GM18507 (cell line): ENCODE results near the gene KDM5A.
"Not testable (repeated sequence)": the region's sequence is repeated elsewhere in the genome, so short reads cannot be mapped to it uniquely, and the experiment has no call there.

Experiments used
- DNase-seq: peaks from one replicate; pipeline ENCODE4 v3.0.0; 2011; ENCODE audit warnings: low read depth; ENCODE audit not compliant: insufficient read length; ENCODE audit errors: extremely low spot score
- FAIRE-seq: peaks from 2 replicates; lab custom pipeline; 2011; peaks lifted over from hg19 to GRCh38; lab: Jason Lieb, UNC

The KDM5A gene

DNA sequence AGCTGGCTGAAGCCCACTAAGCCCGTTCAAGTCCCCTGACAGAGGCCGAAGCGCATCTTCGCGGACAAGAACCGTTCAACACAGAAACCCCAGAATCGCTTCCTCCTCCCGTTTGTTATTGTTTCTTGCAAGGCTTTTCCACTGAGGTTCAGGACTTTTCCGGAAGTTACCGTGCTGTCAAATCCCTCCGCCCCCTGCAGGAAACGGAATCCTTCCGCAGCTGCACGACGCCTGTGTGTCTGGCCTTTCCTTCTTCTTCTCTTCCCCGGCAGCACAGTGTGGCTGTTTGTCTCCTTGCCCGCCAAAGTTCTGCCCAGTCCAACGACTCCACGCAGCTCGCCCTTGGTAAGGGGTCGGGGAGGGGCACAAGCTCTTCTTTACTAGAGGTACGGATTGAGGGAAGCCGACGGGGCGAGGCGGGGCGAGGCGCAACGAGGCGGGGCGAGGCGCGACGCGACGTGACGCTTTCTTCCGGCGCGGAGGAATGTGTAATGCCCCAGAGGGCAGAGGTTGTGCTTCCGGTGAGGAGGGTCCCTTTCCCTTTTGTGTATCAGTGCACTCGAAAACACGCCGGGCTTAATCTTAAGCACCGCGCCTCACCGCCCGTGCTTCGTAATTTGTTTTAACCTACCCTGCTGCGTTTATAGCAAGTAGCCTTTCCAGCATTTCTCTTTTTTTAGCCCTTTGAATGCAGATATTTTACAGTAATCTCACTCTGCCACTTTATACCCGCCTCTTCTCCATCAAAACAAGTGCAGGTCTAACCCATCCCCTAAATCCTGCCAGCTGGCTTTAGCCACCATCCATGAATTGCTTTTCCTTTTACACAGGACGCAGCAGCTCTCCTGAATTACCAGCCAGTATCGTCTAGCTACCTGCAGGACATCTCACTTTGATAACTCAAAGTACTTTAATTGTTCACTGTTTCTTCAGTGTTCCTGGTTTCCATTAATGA, at the start of gene KDM5A:
TSS of gene KDM5A (minus strand) at position 179 of the 955 bp plus-strand sequence. CDS start 229 bp downstream, outside the sequence.
- DNase-seq = peak; percentile 80
- peak; percentile 96 for FAIRE-seq

DNA sequence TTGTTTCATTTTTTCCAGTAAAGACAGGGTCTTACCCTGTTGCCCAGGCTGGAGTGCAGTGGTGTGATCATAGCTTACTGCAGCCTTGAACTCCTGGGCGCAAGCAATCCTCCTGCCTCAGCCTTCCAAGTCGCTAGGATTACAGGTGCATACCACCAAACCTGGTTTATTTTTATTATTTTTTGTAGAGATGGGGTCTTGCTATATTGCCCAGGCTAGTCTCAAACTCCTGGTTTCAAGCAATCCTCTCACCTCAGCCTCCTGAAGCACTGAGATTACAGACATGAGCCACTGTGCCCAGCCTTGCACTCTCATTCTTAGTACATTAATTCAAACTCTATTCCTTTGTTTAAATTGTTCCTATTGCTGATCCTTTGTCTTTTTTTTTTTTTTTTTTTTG, 46.6 kb upstream of the KDM5A start:
- not testable (repeated sequence) for DNase-seq, FAIRE-seq

DNA sequence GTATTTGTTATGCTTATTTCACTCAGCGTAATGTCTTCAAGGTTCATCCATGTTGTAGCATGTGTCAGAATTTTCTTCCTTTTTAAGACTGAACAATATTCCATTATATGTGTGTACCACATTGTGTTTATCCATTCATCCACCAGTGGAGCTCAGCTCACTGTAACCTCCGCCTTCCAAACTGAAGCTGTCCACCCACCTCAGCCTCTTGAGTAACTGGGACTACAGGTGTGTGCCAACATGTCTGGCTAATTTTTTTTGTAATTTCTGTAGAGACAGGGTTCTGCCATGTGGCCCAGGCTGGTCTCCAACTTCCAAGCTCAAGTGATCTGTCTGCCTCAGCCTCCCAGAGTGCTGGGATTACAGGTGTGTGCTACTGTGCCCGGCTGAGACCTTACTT, 33.4 kb upstream of the KDM5A start:
- DNase-seq (no peak), FAIRE-seq (no peak)

DNA sequence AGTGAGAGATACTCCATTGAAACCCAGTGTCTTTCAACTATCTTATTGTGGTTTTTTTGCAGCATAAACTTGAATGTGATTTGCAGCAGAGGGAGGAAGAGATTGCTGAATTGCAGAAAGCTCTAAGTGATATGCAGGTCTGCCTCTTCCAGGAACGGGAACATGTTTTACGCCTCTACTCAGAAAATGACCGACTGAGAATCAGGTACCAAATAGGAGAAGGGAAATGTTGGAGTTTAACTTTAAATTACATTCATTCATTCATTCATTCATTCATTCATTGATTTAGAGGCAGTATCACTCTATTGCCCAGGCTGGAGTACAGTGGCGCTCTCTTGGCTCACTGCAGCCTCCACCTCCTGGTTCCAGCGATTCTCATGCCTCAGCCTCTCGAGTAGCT, 29.3 kb upstream of the KDM5A start:
- DNase-seq (no peak), FAIRE-seq (no peak)

DNA sequence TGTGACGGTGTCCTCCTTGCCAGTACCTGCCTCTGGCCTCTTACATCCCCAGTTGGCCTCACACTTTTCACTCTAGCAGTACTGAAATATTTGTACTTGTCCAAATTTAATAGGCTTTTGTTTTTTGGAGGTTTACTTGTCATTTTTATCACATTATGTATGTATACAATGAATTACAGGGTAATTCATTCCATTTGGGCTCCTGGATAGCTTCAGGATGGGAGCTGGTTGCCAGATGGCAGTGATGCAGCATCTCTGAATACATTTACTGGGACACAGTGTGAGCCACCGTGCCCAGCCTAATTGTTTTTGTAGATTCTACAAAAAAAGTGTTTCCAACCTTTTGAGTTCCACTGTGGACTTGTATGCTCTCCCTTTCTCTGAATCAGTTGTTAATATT, 25.7 kb upstream of the KDM5A start:
- FAIRE-seq (no peak), DNase-seq (no peak)

DNA sequence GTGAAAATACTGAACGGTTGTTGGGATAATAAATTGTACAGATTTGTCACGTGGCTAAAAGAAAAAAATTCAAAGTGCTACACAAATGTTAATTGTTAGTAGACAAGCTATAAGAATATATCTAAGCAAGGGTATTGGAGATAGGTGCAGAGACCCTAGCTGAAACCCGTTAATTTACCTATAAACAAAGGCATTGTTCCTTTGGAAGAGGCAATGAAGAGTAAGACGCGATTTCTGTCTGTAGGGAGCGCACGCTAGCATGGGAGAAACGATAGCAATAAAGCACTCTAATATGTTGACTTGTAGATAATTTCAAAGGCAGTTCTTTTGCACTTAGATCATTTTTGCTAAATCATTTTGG, 12.9 kb upstream of the KDM5A start:
- peak; percentile 29 for FAIRE-seq
- no peak for DNase-seq

DNA sequence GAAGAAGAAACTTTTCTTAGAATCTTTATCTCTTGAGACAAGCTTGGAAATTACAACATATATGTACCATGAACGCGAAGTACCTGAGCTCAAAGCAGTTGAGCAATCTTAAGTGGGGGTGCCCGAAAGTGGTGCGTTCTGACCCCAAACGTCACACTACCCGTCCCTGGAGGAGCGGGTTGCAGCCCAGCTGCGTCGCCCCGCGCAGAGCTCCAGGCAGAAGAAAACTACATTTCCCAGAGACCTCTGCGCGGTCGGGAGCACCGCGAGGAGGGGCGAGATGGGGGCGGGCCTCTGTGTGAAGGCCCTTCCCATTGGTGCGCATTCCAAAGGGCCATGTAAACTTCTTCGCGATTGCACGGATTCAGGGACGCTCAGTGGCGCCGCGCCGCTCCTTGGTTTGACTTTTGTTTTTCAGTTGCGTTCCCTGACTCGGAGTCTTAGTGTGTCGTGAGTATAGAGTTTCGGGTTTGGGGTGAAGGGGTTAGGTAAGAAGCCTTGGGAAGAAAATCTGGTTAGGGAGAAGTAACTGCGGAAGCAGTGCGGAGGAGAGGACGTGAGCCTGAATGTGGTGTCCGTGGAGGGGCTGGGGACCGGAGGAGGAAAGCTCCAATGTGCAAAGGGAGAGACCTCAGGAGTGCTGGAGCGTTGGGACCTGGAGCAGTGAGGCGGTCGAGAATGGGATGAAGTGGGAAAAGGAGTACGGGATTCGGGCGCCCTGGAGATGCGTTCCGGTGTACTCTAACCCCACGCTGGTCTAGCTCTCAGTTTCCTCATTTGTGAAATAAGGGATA, 12.3 kb upstream of the KDM5A start, which contains the start of gene CCDC77:
TSS of gene CCDC77 (plus strand) at position 410 of the 794 bp plus-strand sequence. CDS start 7,740 bp downstream, outside the sequence.
- peak; percentile 86 for DNase-seq
- FAIRE-seq = peak; percentile 99

DNA sequence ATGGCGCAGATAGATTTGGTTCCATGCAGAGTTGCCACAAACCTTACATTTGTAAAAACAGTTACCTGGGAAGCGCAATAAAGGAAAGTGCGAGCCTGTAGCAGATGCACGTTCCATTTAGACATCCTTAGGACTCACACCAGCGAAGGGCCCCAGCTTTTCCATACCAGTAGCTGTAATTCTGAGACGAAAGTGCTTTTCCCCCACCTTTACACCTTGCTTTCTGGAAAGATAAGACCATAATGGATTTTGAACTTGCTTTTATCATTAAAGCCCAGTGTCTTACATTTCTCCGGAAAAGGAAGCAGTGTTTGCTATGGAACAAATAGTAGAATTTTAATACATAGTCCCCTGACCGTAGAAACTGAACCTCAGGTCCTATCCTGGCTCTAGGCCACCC, 11.7 kb upstream of the KDM5A start:
- DNase-seq (no peak), FAIRE-seq (no peak)

DNA sequence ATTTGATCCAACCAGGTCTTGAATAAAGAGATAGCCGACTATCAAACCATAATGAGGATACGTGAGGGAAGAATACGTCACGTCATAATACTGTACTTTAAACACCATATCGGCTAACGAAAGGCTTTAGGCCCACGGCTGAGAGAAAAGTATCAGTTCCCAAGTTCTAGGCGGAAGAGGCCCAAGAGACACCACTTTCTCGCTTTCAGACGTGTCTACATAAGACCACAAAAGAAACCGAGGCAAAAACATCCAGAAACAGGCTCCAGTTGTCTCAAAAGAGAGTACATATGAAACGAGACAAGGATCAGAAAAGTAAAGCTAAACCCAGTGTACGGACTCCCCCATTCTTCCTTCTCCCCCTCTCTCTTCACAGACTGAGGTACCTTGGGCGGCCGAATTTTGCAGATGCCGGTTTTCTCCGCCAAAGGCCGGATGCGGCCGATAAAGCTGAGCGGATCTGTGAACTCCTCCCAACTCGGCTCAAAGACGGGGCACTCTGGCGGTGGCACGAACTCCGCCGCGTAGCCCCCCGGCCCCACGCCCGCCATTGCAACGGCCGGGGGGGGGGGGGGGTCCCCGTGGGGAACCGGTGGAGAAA, 479 bp downstream of the KDM5A start:
- peak; percentile 11 for DNase-seq

DNA sequence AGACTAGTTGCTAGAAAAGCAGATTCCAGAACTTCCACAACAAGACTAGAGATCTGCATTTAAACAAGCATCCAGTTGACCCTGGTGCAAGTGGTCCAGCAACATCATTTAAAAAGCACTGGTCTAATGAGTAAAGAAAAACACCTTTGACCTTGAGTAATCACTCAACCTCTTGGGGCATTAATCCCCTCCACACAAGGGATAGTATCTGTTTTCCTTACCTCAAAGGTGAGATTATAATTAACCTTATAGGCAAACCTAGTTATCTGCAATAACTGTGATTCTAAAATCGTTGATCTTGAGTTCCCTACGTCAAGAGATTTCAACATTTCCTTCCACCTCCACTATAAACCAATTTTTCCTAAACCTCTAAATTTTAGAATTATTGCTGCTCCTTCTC, 1.1 kb downstream of the KDM5A start:
- DNase-seq (no peak), FAIRE-seq (peak; percentile 29)

More for the DNA sequence above, 479 bp downstream of the KDM5A start:
- FAIRE-seq = no peak

DNA sequence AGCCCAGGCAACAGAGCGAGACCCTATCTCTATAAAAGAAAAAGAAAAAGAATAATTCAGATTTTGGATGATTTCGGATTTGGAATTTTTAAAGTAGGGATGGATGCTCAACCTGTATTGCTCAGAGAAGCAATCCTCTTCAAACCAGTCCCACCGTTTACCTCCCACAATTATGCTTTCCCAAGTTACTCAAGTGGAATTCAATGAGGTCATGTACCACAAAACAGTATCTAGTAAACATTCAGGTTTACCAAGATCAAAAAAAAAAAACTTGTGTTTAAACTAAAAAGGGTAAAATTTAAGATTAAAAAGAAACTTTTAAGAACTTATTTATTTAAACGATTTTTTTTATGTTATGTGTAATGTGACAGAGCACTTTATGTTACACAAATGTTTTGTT, 2.5 kb downstream of the KDM5A start:
- no peak for FAIRE-seq
- no peak for DNase-seq

DNA sequence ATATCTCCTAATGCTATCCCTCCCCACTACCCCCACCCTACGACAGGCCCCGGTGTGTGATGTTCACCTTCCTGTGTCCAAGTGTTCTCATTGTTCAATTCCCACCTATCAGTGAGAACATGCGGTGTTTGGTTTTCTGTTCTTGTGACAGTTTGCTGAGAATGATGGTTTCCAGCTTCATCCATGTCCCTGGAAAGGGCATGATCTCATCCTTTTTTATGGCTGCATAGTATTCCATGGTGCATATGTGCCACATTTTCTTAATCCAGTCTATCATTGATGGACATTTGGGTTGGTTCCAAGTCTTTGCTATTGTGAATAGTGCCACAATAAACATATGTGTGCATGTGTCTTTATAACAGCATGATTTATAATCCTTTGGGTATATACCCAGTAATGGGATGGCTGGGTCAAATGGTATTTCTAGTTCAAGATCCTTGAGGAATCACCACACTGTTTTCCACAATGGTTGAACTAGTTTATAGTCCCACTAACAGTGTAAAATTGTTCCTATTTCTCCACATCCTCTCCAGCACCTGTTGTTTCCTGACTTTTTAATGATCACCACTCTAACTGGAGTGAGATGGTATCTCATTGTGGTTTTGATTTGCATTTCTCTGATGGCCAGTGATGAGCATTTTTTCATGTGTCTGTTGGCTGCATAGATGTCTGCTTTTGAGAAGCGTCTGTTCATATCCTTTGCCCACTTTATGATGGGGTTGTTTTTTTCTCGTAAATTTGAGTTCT, 18.2 kb downstream of the KDM5A start:
- DNase-seq = not testable (repeated sequence)

DNA sequence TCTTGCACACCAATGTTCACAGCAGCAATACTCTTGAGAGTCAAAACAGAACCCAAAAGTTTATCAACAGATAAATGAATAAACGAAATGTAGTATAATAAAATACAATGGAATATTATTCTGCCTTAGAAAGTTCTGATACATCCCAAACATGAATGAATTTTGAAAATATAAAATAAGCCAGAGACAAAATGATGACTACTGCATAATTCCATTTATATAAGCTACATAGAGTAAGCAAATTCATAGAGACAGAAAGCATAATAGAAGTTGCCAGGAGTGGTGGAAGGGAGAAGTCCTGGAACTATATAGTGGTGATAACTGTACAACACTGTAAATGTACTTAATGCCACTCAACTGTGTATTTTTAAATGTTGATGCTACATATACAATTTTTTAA, 21.1 kb downstream of the KDM5A start:
- FAIRE-seq (no peak), DNase-seq (no peak)

More for the DNA sequence above, 18.2 kb downstream of the KDM5A start:
- not testable (repeated sequence) for FAIRE-seq

DNA sequence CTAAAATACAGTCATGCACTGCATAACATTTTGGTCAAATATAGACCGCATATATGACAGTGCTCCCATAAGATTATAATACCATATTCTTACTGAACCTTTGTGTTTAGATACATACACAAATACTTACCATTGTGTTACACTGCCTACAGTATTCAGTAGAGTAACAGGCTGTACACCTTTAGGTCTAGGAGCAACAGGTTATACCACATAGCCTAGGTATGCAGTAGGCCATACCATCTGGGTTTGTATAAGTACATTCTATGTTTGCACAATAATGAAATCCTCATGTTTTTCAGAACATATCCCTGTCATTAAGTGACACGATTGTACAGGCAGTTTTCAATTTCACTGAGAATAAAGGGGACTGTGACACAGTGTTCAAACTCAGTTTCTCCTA, 22.3 kb downstream of the KDM5A start:
- no peak for FAIRE-seq

DNA sequence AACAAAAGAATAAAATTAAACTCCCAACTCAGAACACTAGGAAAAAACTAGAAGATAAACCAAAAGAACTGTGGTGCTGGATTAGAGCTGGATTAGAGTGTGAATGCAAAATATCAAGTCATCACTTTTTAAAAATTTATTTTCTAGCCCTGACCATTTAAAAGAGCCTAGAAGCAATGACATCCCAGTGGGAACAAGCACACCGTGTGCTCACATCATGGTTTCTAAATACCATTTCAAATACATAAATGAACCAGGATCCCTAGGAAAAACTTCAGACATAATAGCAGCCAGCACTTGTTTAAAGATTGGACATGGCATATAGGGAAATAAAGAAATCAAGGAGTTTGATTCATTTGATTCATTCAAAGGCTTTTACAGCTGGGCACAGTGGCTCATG, 30.0 kb downstream of the KDM5A start:
- FAIRE-seq (no peak), DNase-seq (no peak)

More for the DNA sequence above, 22.3 kb downstream of the KDM5A start:
- no peak for DNase-seq

DNA sequence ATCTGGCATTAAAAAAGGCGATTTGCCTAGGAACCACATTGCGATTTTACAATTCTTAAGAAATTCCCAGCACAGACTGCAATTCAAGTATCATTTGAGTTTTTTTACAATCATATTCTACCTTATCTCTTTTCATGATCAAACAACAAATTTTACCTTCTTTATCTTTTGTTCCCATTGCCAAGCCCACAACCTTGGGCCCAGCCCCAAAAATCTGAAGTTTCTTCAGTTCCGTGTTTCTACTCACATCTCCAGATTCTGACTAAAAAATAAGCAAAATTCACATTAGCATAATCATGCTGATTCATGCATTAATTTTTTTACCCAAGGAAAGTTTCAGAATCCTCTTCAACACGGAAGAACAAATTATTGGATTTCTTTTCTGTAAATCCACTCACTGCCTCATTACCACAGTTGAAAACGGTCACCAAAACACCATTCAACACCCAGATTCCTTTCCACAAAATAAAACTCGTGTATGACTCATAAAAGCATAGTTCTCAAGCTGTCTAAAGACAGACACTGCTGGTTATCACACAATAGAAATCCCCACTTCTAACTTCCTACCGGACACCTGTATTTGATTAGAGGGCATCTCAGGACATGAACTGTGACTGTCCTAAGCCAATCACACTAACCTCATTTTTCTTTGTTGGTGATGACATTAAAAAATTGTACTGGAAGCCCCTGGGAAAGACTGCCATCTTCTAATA, 32.7 kb downstream of the KDM5A start:
- FAIRE-seq (no peak), DNase-seq (no peak)

DNA sequence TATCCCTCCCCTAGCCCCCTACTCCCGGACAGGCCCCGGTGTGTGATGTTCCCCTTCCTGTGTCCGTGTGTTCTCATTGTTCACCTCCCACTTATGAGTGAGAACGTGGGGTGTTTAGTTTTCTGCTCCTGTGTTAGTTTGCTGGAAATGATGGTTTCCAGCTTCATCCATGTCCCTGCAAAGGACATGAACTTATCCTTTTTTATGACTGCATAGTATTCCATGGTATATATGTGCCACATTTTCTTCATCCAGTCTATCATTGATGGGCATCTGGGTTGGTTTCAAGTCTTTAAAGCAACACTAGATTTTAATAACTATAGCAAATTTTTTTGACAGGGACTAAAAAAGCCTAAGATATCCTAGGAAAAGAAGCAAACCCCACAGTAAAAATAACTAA, 37.9 kb downstream of the KDM5A start:
- FAIRE-seq, DNase-seq: not testable (repeated sequence)

DNA sequence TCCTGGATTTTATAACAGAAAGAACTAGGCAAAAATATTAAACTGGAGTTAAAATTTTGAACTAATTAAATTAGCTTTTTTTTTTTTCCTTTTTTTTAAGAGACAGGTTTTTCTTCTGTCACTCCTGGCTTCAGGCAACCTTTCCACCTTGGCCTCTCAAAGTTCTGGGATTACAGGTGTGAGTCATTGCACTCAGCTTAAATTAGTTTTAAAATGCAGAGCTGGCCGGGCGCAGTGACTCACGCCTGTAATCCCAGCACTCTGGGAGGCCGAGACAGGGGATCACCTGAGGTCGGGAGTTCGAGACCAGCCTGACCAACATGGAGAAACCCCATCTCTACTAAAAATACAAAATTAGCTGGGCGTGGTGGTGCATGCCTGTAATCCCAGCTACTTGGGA, 39.5 kb downstream of the KDM5A start:
- not testable (repeated sequence) for FAIRE-seq

DNA sequence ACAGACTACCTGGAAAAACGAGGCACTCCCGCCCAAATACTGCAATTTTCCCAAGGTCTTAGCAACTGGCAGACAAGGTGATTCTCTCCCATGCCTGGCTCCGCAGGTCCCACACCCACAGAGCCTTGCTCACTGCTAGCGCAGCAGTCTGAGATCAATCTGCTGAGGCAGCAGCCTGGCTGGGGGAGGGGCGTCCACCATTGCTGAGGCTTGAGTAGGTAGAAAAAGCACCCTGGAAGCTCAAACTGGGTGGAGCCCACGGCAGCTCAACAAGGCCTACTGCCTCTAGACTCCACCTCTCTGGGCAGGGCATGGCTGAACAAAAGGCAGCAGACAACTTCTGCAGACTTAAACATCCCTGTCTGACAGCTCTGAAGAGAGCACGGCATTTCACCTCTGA, 46.1 kb downstream of the KDM5A start:
- not testable (repeated sequence) for DNase-seq, FAIRE-seq

More for the DNA sequence above, 39.5 kb downstream of the KDM5A start:
- not testable (repeated sequence) for DNase-seq
